ENCODE data around the gene SCNM1.

The SCNM1 gene

DNA sequence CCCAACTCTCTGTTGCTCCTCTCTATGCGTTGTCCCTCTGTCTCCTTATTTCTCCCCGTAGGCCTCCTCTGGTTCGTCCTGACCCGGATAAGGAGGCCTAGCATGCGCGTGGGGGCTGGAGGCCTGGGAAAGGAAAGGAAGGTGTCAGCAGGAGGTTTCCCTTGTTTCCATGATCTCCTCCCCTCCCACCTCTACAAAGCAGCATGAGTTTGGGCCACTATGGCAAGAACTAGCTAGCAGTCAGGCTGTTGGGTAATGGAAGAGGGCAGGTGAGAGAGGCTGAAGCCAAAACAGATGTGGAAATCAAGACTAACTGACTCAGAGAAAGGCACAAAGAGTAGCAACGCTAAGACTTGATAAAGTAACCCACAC, 18.8 kb upstream of the SCNM1 start:
- TF ChIP-seq, protein P1, sequence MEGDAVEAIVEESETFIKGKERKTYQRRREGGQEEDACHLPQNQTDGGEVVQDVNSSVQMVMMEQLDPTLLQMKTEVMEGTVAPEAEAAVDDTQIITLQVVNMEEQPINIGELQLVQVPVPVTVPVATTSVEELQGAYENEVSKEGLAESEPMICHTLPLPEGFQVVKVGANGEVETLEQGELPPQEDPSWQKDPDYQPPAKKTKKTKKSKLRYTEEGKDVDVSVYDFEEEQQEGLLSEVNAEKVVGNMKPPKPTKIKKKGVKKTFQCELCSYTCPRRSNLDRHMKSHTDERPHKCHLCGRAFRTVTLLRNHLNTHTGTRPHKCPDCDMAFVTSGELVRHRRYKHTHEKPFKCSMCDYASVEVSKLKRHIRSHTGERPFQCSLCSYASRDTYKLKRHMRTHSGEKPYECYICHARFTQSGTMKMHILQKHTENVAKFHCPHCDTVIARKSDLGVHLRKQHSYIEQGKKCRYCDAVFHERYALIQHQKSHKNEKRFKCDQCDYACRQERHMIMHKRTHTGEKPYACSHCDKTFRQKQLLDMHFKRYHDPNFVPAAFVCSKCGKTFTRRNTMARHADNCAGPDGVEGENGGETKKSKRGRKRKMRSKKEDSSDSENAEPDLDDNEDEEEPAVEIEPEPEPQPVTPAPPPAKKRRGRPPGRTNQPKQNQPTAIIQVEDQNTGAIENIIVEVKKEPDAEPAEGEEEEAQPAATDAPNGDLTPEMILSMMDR (IDR thresholded peaks at IDR 0.05; ENCODE audit: low read depth, low read length, missing control alignments) = no peak
- H3K4me3 ChIP-seq (ENCODE audit: low read depth, low read length) = peak overlapping the region; percentile 65
- no peak for DNase-seq (ENCODE audit: low read depth)

DNA sequence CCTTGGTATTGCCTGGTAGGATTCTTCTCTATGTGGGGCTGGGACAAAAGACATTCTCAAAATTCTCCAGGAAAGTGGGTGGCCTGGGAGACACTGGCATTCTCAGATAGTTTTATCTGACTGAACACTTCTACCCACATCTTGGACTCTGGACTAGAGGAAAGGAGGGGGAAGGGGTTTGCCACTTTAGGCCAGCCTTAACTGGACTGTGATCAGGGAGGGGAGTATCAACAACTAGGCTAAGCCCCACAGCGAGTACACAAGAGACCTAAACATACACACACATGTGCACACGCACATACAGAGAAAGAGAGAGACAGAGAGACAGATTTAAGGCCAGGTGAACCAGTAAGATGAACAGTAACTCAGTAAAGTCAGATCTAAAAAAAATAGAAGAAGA, 18.3 kb upstream of the SCNM1 start:
- no peak overlapping the region for H3K4me3 ChIP-seq (ENCODE audit: low read depth, low read length)
- TF ChIP-seq, protein P1 (IDR thresholded peaks at IDR 0.05; ENCODE audit: low read depth, low read length, missing control alignments) = no peak
- DNase-seq (ENCODE audit: low read depth) = no peak

DNA sequence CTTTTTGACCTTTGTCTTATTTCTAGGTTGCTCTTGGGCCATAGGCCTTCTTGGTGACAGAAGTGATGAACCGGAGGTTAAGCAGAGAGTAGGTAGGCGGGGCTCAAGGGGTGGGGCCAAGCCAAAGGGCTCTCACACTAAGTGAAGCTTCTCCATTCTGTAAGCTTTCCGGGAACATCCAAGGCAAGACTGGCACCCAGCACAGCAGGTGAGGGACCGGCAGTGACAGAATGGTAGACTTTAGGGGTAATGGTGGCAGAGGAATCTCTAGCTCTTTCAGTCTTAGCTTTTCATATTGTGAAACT, 9.5 kb upstream of the SCNM1 start, which contains the start of gene TNFAIP8L2:
TSS of gene TNFAIP8L2 (plus strand) at position 135 of the 305 bp plus-strand sequence. CDS start 2,049 bp downstream, outside the sequence.
- H3K4me3 ChIP-seq (ENCODE audit: low read depth, low read length) = peak within 1 kb of the TSS; percentile 64
- TF ChIP-seq, protein P1 (IDR thresholded peaks at IDR 0.05; ENCODE audit: low read depth, low read length, missing control alignments) = no peak
- DNase-seq (ENCODE audit: low read depth) = peak; percentile 34

DNA sequence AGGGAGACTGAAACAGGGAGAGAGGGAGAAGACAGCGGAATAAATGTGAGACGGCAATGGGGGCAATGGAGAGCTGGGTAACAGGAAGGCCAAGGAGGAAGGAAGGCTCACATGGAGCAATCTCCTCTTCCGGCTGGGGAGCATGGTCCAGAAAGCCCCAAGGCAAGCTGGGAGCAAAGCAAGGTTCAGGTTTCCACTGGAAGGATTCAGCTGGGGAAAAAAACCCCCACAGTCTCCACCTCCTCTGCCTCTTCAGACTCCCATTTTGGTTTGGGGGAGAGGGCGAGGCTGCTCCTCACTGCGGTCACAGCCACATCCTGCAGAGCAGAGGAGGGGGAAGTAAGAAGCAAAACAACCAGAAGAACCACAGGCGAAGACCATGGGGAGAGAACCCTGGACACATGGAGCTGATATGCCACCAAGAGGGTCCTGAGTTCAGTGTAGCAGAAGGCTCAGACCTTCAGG, 8.8 kb upstream of the SCNM1 start:
- H3K4me3 ChIP-seq (ENCODE audit: low read depth, low read length) = peak overlapping the region; percentile 64
- TF ChIP-seq, protein P1 (IDR thresholded peaks at IDR 0.05; ENCODE audit: low read depth, low read length, missing control alignments) = no peak
- DNase-seq (ENCODE audit: low read depth) = no peak

DNA sequence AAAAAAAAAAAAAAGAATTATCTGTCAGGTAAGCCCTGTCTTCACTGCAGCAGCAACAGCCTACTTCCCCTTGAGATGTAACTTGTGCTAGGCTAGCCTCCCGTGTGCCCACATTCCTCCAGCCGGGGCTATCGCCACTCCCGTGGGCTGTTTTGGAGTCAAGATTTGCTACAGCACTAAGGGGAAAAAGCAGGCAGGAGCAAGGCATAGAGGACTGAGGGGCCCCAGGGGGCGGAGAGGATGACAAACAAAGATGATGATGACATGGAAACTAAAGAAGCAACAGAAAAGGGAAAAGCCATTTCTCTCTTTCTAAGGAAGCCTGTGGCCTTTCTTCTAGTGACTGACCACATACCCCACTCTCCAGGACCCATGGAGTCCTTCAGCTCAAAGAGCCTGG, 7.6 kb upstream of the SCNM1 start:
- DNase-seq (ENCODE audit: low read depth) = no peak
- H3K4me3 ChIP-seq (ENCODE audit: low read depth, low read length) = no peak overlapping the region
- TF ChIP-seq, protein P1 (IDR thresholded peaks at IDR 0.05; ENCODE audit: low read depth, low read length, missing control alignments) = no peak

DNA sequence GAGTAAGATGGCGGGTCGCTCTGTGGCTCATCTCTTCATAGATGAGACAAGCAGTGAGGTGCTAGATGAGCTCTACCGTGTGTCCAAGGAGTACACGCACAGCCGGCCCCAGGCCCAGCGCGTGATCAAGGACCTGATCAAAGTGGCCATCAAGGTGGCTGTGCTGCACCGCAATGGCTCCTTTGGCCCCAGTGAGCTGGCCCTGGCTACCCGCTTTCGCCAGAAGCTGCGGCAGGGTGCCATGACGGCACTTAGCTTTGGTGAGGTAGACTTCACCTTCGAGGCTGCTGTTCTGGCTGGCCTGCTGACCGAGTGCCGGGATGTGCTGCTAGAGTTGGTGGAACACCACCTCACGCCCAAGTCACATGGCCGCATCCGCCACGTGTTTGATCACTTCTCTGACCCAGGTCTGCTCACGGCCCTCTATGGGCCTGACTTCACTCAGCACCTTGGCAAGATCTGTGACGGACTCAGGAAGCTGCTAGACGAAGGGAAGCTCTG, 7.1 kb upstream of the SCNM1 start:
- no peak for DNase-seq (ENCODE audit: low read depth)
- H3K4me3 ChIP-seq (ENCODE audit: low read depth, low read length) = no peak overlapping the region
- TF ChIP-seq, protein P1 (IDR thresholded peaks at IDR 0.05; ENCODE audit: low read depth, low read length, missing control alignments) = no peak

DNA sequence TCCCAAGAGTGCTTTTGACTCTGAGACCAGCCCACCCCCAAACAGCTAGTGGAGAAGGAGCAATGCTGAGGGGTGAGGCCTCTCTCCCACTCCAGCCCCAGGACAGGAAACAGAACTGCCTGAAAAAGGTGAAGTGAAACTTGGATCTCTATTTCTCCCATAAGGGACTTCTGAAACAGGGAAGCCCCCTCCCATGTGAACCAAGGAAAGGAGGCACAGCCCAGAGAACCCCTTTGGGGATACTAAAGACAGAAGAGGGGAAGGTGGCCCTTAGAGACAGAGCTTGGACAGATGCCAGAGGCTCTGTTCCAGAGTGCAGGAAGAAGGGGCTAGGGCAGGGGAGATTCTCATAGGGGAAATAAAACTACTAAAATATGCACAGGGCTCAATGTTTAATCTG, 6.6 kb upstream of the SCNM1 start:
- TF ChIP-seq, protein P1 (IDR thresholded peaks at IDR 0.05; ENCODE audit: low read depth, low read length, missing control alignments) = no peak
- H3K4me3 ChIP-seq (ENCODE audit: low read depth, low read length) = no peak overlapping the region
- no peak for DNase-seq (ENCODE audit: low read depth)
